Breast epithelium (tissue), 4 donors: ENCODE measurements around the gene AIG1. TPM values are rescaled to one million over a fixed set of nuclear protein-coding genes. Genes with fewer than 3 reads are reported as not detected.
"Not testable (repeated sequence)": the region's sequence is repeated elsewhere in the genome, so short reads cannot be mapped to it uniquely, and the experiment has no call there.

Experiments used
- DNase-seq, 2 donors: peaks; one replicate each; pipeline ENCODE4 v3.0.0-alpha.2; 2019; ENCODE audit warnings: low spot score in 2 of 2
- H3K27ac ChIP-seq, 2 donors: fragments of 200-600 bp; sonication (generic) in 1 of 2; one replicate each; pipeline ENCODE4 v1.5.1; 2016 to 2019; ENCODE audit warnings: mild to moderate bottlenecking in 1 of 2
- H3K27me3 ChIP-seq, 2 donors: fragments of 200-600 bp; sonication (generic) in 1 of 2; one replicate each; pipeline versions ENCODE4 v1.5.1 to v1.6.0; 2017 to 2019; ENCODE audit warnings: control low read depth in 1 of 2, mild to moderate bottlenecking in 1 of 2
- H3K36me3 ChIP-seq: fragments of 200-600 bp; one replicate; pipeline ENCODE4 v1.5.1; 2019
- H3K4me1 ChIP-seq, 2 donors: fragments of 200-600 bp; sonication (generic); one replicate each; pipeline ENCODE4 v1.5.1; 2016 to 2019; ENCODE audit warnings: control low read depth in 1 of 2
- H3K4me3 ChIP-seq, 3 donors: fragments of 200-600 bp; sonication (generic); 1 replicate in 2 of 3; 2 replicates in 1 of 3; pipeline ENCODE4 v1.5.1; 2016 to 2019; ENCODE audit warnings: mild to moderate bottlenecking in 3 of 3, moderate library complexity in 2 of 3
- H3K9me3 ChIP-seq, 2 donors: fragments of 200-600 bp; sonication (generic) in 1 of 2; one replicate each; pipeline ENCODE4 v1.5.1; 2016 to 2019; ENCODE audit warnings: control low read depth in 1 of 2
- POLR2A ChIP-seq: fragments of 450-650 bp; IDR thresholded peaks from one replicate; pipeline ENCODE4 v1.6.1; 2016; ENCODE audit warnings: antibody characterized with exemption, mild to moderate bottlenecking, moderate library complexity
- POLR2AphosphoS5 ChIP-seq, 3 donors: sonication (generic); formaldehyde crosslinking; IDR thresholded peaks; one replicate each; pipeline ENCODE4 v1.6.1; 2017; ENCODE audit warnings: antibody characterized with exemption in 3 of 3
- intact Hi-C: fragments of 100-400 bp; cut with DNase I; formaldehyde crosslinking; loops from one replicate; pipeline ENCODE4 v1.15.1; 2023; ENCODE audit warnings: low total_unique reads
- total RNA-seq, 3 donors: library from RNA; depleted of rRNA; stranded (reverse); fragments of >200 nt; gene quantifications; one replicate each; pipeline ENCODE4 v1.1.0, GENCODE V29; 2016
- TF ChIP-seq, protein P1 (sequence below), 3 donors: fragments of 450-650 bp; IDR thresholded peaks; one replicate each; pipeline ENCODE4 v1.5.1; 2016 to 2017; ENCODE audit warnings: antibody characterized with exemption in 3 of 3, mild to moderate bottlenecking in 3 of 3, moderate library complexity in 3 of 3

AIG1 gene
- total RNA-seq, 3 donors from 2014 or later, result 43.0 to 53.6 (median 44.2) TPM

DNA sequence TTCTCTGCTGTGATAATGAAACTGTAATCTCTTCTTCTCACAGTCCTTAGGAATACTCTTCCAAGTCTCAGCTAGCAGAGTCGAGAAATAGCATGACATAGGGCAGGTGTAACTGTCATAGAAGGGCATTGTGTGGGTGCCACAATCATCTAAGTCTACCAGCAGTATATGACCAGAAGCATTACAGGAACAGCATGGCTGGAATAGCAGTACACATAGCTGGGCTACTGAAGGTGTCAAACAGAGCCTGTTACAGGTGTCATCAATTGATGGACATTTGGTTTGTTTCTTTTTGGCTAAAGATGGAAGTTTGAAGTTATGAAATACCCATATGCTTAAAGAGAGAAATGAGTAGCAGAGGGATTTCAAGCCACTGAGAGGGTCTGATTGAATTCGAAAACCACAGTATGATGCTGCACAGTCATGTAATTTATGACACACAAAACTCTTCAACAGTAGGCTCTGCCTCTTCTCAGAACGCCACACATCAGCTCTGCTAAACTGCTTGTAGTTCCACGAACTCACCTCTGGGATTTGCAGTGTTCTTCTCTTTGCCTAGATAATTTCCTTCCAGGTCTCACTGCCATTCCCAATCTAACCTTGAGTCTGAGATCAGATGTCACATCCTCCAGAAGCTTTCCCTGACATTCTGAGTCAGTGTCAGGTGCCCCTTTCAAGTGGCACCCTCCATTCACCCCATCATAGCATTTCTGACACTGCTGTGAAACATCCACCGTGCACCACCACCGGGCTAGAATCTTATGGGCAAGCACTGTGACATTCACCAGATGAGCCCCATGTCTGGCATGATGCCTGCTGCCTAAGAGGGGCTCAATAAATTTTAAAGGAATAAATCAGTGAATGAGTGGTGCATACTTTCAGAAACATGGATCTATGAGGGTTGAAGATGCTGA lies 238.8 kb downstream of the AIG1 start:
- intact Hi-C loops, result no loop called here
- no peaks in the 10 kb centered on the region for H3K9me3 ChIP-seq
- TF ChIP-seq POLR2A (no peak), POLR2AphosphoS5 (IDR thresholded peaks at IDR 0.05) (no peak)
- DNase-seq, result no peak
- no peak overlapping the region for H3K4me3 ChIP-seq
- no peak overlapping the region for H3K27ac ChIP-seq
- H3K27me3 ChIP-seq, result no peaks in the 10 kb centered on the region
- no peaks in the 10 kb centered on the region for H3K4me1 ChIP-seq
- H3K36me3 ChIP-seq, result no peaks in the 10 kb centered on the region

DNA sequence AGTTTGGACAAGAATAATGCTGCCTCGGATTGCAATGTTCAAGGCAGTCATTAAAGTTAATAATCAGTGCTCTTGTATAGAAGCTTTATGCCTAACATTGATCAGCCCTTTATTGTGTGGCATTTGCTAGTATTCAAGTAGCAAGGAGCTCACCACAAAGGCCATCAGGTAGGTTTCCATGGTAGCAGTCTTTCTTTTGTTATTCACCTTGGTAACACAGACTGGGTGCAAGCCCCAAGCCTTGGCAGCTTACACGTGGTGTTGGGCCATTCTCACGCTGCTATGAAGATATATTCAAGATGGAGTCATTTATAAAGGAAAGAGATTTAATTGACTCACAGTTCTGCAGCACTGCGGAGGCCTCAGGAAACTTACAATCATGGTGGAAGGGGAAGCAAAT lies 240.5 kb downstream of the AIG1 start:
- intact Hi-C loops, result no loop called here
- no peaks in the 10 kb centered on the region for H3K4me1 ChIP-seq

GRCh38 chr6:143307760-143308159 lies 247.1 kb downstream of the AIG1 start:
- H3K4me1 ChIP-seq, H3K36me3 ChIP-seq, H3K9me3 ChIP-seq, DNase-seq, H3K4me3 ChIP-seq, H3K27ac ChIP-seq, intact Hi-C loops, H3K27me3 ChIP-seq: not testable (repeated sequence)

More for the DNA sequence above, 240.5 kb downstream of the AIG1 start:
- H3K36me3 ChIP-seq, result no peaks in the 10 kb centered on the region
- DNase-seq, result no peak
- no peak for TF ChIP-seq POLR2AphosphoS5 (IDR thresholded peaks at IDR 0.05)
- no peak overlapping the region for H3K4me3 ChIP-seq
- H3K9me3 ChIP-seq, result no peaks in the 10 kb centered on the region
- no peaks in the 10 kb centered on the region for H3K27me3 ChIP-seq
- no peak overlapping the region for H3K27ac ChIP-seq

- TF ChIP-seq POLR2A (no peak), POLR2AphosphoS5 (IDR thresholded peaks at IDR 0.05) (no peak)
- TF ChIP-seq, protein P1, sequence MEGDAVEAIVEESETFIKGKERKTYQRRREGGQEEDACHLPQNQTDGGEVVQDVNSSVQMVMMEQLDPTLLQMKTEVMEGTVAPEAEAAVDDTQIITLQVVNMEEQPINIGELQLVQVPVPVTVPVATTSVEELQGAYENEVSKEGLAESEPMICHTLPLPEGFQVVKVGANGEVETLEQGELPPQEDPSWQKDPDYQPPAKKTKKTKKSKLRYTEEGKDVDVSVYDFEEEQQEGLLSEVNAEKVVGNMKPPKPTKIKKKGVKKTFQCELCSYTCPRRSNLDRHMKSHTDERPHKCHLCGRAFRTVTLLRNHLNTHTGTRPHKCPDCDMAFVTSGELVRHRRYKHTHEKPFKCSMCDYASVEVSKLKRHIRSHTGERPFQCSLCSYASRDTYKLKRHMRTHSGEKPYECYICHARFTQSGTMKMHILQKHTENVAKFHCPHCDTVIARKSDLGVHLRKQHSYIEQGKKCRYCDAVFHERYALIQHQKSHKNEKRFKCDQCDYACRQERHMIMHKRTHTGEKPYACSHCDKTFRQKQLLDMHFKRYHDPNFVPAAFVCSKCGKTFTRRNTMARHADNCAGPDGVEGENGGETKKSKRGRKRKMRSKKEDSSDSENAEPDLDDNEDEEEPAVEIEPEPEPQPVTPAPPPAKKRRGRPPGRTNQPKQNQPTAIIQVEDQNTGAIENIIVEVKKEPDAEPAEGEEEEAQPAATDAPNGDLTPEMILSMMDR (IDR thresholded peaks at IDR 0.05), result no peak
- no peaks in the 10 kb centered on the region for H3K36me3 ChIP-seq
- no peaks in the 10 kb centered on the region for H3K4me1 ChIP-seq
- H3K27ac ChIP-seq, result no peak overlapping the region
- no peak for DNase-seq
- intact Hi-C loops, result no loop called here
- no peak overlapping the region for H3K4me3 ChIP-seq
- no peaks in the 10 kb centered on the region for H3K27me3 ChIP-seq
- H3K9me3 ChIP-seq, result no peaks in the 10 kb centered on the region
Measured at GRCh38 chr6:143313163-143313562, 252.5 kb downstream of the AIG1 start.

DNA sequence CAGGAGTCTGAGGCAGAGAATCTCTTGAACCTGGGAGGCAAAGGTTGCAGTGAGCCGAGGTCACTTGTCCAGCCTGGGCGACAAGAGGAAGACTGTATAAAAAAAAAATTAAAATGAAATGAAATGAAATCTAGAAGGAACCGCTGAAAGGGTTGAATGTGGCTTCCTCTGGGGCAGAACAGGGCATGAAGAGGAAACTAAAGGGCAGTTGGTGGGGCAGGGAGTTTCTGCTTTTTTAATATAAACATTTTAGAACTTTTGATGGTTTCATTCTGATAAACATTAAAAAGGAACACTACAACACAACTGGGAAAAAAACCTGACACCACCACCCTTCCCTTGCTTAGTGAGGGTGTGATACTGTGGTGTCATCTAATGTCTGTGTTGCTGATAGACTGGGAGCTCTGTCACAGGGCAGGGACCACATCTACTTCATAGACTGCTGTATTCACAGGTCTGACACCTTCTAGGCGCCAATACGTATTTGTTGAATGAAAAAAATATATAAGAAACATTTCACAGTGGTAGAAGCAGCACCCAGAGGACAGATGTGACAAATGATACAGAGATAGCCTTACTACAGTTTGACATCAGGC lies 260.9 kb downstream of the AIG1 start:
- Histone ChIP-seq H3K27me3 (no peaks in the 10 kb centered on the region), H3K4me1 (no peaks in the 10 kb centered on the region), H3K4me3 (no peak overlapping the region), H3K36me3 (no peaks in the 10 kb centered on the region), H3K27ac (no peak overlapping the region), H3K9me3 (peaks cover 0 to 5% of the 10 kb centered on the region in 2 donors)
- TF ChIP-seq POLR2AphosphoS5 (IDR thresholded peaks at IDR 0.05) (no peak), POLR2A (no peak)
- TF ChIP-seq, protein P1 (IDR thresholded peaks at IDR 0.05), result no peak
- intact Hi-C loops, result no loop called here
- DNase-seq, result no peak

DNA sequence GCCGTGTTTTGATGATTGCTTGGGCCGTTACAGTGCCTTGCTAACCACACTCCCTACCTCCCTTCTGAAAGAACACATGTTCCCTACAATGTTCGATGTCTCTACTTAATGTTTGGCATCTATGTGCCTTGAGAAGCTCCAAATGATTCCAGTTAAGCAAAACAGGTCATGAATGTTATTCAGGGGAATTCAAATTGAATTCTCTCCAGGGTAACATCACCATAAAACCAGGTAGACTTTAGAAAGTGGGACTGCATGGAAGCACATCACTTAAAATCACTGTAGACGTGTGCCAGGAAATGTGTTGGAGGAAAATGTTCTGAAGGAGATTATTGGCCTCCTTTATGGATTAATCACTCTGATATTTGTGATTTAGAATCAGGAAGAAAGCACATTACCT lies 261.7 kb downstream of the AIG1 start:
- H3K36me3 ChIP-seq, result no peaks in the 10 kb centered on the region
- no peak for DNase-seq
- intact Hi-C loops, result no loop called here
- peaks cover 0 to 5% of the 10 kb centered on the region in 2 donors for H3K9me3 ChIP-seq
- H3K27me3 ChIP-seq, result no peaks in the 10 kb centered on the region
- H3K27ac ChIP-seq, result no peak overlapping the region
- no peak overlapping the region for H3K4me3 ChIP-seq
- no peaks in the 10 kb centered on the region for H3K4me1 ChIP-seq
- TF ChIP-seq, protein P1 (IDR thresholded peaks at IDR 0.05), result no peak
- no peak for TF ChIP-seq POLR2AphosphoS5 (IDR thresholded peaks at IDR 0.05)
- no peak for TF ChIP-seq POLR2A
